ENCODE measurements around the gene RBM14. TPM values are rescaled to one million over a fixed set of nuclear protein-coding genes. Genes with fewer than 3 reads are reported as not detected.

Gene RBM14
- total RNA-seq, 1 experiment from 2014 or later: 92.0 TPM

GRCh38 chr11:66570079-66570849 lies 46.2 kb upstream of the RBM14 start (continued):
- no peak for TF ChIP-seq ZBTB43 (CRISPR knock-in tag; IDR thresholded peaks at IDR 0.05)

- no peak for DNase-seq (ENCODE audit: low spot score)
- Mint-ChIP-seq H3K27me3 (ENCODE audit: low read depth) (peaks cover 33% of the 10 kb centered on the region), H3K4me3 (no peak overlapping the region), H3K9me3 (peaks cover 27% of the 10 kb centered on the region), H3K36me3 (peaks cover 26% of the 10 kb centered on the region), H3K27ac (peak overlapping the region; percentile 94), H3K4me1 (peaks cover 21% of the 10 kb centered on the region)
- POLR2A ChIA-PET: no interaction called here
- CTCF ChIA-PET: interaction anchor here (0.7 to 3.5 kb wide), 2 partner anchors 21 to 31 kb away, joined by 3 to 18 read pairs; partner anchors contain the start of genes CCDC87 and CCS
- TF ChIP-seq ELF4 (CRISPR knock-in tag; IDR thresholded peaks at IDR 0.05; ENCODE audit: low read depth) (no peak), NFATC4 (CRISPR knock-in tag; IDR thresholded peaks at IDR 0.05) (no peak), ETV6 (CRISPR knock-in tag; IDR thresholded peaks at IDR 0.05) (no peak), ESRRA (CRISPR knock-in tag; IDR thresholded peaks at IDR 0.05; ENCODE audit: borderline replicate concordance) (no peak), FOXP4 (CRISPR knock-in tag; IDR thresholded peaks at IDR 0.05) (no peak), ZNF281 (CRISPR knock-in tag; IDR thresholded peaks at IDR 0.05) (no peak), CBFB (CRISPR knock-in tag; IDR thresholded peaks at IDR 0.05; ENCODE audit: low read depth) (no peak), ZMAT4 (CRISPR knock-in tag; IDR thresholded peaks at IDR 0.05) (no peak), ZBTB43 (CRISPR knock-in tag; IDR thresholded peaks at IDR 0.05) (no peak), JUN (CRISPR knock-in tag; IDR thresholded peaks at IDR 0.05) (no peak), ERG (CRISPR knock-in tag; IDR thresholded peaks at IDR 0.05) (no peak), HMGXB4 (CRISPR knock-in tag; IDR thresholded peaks at IDR 0.05) (no peak)
- 0 out of 2 replicates have a peak, but pooled peaks have one; percentile 8 for ATAC-seq
Measured at GRCh38 chr11:66570850-66571180, 45.6 kb upstream of the RBM14 start.

Measured in WTC11 (cell line).